Lung microvascular endothelial cell (primary cell): ENCODE data around the gene TSLP. TPM values are rescaled to one million over a fixed set of nuclear protein-coding genes. Genes with fewer than 3 reads are reported as not detected.

ENCODE experiments used
- DNase-seq, 2 donors: peaks; one replicate each; pipeline versions ENCODE4 v3.0.0 to v3.0.0-alpha.2; 2010; ENCODE audit warnings: low read depth in 2 of 2
- total RNA-seq: library from RNA; depleted of rRNA; stranded (reverse); fragments of >200 nt; gene quantifications from 2 replicates; pipeline ENCODE4 v1.2.1, GENCODE V29; 2014

TSLP gene
- total RNA-seq, result under 0.01 TPM in 1 of 2 replicates, not detected in the other

DNA sequence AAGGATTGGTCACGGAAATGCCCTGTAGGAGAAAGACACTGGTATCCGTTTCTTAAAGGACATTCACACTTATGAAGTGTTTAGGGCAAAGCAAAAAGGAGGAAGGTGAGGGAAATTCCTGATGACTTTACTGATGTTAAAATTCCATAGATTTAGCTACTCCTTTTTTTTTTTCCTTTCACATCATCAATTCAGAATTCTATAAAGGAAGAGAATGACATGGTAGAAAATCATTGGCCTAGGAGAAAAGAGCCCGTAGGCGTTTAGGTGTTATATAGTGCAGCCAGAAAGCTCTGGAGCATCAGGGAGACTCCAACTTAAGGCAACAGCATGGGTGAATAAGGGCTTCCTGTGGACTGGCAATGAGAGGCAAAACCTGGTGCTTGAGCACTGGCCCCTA, at the start of gene TSLP:
TSS of gene TSLP (plus strand) at position 301 of the 400 bp plus-strand sequence. CDS start 178 bp downstream, outside the sequence.
- DNase-seq, result no peak

DNA sequence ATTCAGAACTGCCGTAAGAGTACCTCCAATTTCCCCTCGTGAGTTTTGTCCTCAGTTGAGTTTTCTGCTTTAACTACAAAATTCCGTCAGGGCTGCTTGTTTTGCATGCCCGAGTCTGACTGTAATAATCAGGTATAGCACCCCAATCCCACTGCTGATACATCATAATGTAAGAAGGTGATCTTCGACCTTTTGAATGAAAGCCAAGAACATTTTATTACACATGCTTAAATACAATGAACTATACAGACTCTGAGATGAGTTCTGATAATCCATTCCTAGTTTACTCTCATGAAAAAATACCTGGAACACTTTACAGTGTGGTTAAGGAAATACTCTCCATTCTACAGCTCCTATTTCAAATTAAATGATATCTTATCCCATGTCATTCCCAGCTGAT, 49.2 kb upstream of the TSLP start:
- no peak for DNase-seq

DNA sequence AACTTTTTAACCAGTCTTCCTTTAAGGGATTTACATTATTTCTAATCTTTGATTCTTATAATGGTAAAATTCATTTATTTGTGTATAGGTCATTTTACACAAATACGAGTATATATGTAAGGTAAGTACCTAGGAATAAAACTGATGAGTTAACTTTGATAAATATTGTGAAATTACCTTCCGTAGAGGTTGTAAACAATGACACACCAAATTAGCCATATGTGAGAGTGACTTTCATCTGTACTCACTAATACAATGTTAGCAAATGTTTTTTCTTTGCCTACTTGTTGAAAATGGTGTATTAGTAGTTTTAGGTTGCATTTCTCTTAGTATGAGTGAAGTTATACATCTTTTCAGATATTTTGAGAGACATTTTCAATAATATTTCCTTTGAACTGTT, 42.6 kb upstream of the TSLP start:
- DNase-seq, result no peak

DNA sequence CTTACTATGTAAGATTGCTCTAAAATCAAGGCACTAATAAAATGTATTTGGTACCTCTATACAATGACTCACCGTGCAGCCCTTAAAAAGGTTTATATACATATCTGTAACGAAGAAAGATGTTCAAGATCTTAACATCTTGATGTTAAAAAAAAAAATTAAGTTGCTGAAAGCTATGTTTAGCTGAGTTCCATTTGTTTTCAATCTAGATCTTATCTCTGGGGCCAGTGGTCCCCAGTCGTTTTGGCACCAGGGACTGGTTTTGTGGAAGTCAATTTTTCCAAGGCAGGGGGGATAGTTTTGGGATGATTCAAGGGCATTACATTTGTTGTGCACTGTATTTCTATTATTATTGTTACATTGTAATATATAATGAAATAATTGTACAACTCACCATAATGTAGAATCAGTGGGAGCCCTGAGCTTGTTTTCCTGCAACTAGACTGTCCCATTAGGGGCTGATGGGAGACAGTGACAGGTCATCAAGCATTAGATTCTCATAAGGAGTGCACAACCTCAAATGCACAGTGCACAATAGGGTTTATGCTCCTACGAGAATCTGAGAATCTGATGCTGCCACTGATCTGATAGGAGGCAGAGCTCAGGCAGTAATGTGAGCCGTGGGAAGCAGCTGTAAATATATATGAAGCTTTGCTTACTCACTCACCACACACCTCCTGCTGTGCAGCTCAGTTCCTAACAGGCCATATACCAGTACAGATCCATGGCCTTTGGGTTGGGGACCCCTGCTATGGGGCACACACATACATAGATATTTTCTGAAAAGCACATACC, 27.6 kb upstream of the TSLP start:
- DNase-seq, result no peak

DNA sequence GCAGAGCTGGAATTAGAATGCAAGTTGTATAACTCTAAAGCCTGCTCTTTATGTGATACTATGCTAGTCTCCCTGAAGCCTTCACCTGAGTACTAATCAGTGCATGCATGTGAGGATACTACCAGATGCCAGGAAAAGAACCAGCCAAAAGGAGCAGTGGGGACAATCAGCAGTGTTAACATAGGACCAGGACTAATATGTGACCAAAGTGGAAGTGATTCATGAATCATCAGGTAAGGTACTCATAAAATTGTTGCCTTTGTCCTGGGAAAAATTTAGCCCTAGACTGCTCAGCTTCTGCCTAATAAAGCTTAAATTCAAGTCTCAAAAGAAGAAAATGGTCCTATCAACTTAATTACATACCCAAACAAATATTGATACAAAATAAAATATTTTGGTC, 13.4 kb upstream of the TSLP start:
- DNase-seq, result no peak

DNA sequence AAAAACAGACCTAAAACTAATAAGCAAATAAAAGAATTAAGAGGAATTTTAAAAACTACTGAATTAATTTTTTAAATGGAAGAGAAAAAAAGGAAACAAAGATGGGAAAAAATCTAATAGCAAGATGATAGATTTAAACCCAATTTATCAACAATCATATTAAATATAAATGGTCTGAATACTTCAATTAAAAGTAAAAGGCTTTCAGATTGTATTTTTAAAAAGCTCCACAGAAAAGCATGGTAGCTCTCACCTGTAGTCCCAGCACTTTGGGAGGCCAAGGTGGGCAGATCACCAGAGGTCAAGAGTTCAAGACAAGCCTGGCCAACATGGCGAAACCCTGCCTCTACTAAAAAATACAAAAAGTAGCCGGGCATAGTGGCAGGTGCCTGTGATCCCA, 11.3 kb upstream of the TSLP start:
- no peak for DNase-seq

DNA sequence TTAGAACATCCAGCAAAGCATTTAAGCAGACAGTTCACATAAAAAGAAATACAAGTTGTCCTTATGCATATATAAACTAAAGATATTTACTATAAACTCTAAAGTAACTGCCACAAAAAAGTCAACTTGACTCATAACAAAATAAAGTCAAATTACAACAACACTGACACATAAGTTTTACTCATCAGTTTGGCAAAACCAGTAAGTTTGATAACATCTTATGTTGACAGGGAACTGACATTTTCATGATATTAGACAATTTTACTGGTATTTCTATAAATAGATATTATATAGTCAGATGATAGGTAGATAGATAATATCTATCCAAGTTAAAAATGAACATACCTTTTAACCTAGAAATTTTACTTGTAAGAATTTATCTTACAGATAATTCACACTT, 9.9 kb upstream of the TSLP start:
- no peak for DNase-seq

DNA sequence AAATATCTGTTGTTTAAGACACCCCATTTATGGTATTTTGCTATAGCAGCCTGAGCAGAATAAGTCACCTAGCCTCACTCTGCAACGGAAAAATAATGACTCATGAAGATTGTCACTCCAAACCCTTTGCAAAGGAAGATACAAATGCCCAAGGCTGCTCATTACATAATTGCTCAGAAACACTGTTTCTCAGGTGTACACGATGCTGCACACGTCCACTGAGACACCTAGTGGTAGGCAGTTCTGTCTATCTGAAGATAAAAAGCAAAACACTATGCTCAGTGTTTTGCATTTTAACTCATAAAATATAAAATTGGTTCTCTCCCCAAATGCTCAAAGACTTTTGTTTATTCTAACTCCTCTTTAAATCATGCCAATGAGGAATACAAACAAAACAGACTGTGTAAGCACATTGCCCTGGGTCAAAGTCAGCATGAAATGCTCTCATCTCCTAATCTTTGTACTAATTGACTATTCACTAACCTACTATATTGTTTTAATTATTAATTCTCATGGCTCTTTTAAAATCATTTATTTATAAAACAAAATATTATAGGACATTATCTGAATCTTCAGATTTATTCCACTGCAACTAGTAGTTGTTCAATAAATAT, 7.7 kb upstream of the TSLP start:
- DNase-seq, result peak; percentile 14 to 46

DNA sequence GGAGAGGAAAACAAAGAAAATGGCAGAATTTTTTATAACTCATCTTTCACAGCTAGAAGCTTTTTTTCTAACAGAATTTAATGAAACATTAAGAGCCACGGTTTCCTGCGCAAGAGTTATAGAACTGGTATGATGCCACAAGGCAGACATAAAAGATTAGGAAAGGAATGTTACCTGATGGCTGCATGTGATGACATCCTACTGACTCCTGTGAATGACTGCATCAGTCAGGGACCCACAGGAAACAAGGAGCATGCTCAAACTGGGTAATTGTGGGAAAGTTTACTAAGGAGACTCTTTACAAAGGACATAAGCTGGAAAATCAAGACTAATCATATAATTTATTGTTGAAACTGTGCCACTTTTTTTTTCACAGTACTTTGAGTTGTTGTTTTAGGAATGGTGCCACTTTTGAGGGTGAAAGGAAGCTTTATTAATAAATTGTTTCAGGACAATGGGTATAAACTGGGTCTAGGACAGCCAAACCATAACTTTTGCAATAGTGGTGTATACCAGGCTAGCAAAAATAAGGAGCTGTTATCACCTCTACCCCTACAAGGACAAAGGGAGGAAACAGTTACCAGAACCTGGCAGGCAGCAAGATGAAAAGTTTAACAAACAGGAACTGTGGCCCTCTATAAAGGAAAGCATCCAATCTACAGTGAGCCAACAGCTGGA, 5.1 kb upstream of the TSLP start:
- peak; percentile 69 for DNase-seq

DNA sequence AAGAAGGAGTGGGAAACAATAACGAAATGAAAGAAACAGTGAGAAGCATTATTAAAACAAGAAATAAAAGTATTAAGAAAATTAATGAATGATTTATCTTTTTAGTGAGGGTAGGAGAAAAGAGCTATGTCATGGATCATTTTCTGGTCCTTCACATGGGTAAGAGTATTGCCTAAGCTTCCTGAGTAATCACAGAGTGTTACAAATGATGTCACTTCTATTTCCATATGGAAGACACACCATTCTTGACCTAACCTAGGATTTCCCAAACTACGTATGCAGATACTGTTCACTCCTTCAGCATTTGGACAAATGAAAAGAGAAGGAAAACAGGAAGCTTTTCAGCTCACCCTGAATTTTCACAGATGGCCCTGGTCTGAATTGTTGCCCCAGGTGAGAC, 3.3 kb upstream of the TSLP start:
- DNase-seq, result no peak

DNA sequence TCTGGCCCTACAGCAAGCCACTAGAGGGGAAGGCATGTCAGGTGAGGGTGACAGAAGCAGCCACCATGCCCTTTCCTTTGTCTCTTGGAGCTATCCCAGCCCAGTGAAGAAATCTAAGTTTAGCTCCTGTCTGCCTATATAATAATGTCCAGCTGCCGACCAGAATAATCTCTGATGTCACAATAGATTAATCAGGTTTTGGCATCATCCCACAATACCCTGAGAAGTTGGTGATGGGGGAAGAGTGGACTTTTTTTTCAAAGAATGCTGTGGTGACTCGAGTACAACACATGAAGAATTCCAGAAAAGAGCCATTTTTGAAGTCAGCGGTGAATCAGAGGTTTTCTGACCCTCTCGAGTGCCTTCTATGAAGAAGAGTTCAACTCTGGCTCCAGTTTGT, 1.7 kb upstream of the TSLP start:
- no peak for DNase-seq

DNA sequence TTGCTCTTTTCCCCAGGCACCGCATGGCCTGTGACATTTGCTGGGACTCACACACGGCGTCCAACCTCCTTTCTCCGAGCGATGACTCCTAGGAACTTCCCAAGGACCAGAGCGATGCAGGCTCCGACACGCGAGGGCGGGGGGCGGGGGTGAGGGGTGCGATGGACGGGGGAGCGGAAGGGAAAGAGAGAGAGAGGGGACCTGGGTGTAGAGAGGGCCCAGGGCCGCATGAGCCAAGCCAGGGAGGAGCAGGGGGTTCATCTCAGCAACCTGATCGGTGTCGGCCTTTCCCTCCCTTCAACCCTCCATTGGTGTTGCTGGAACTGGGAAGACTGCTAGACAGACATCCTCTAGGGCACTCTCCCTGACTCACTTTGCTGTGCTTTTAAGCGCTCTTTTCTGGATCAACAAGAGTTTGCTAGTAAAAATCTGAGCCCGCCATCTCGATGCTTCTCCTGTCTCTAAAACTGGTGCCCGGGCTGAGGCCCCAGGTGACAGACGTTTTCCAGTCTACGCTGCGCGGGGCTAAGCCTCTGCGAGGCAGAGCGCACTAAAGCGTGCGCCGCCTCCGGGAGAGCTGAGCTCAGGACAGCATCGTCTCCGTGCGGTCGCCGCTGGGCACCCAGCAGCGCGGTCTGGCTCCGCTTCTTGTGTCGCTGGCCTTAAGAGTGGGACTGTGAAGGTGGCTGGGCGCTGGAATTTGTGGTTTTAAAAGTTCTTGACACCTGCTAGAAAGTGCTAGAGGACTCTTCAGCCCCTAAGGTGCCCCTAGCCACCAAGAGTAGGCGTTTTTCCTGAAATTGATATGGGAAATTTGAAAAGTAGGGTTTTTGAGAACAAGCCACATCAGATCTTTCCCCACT, 1.0 kb upstream of the TSLP start:
- DNase-seq, result no peak

DNA sequence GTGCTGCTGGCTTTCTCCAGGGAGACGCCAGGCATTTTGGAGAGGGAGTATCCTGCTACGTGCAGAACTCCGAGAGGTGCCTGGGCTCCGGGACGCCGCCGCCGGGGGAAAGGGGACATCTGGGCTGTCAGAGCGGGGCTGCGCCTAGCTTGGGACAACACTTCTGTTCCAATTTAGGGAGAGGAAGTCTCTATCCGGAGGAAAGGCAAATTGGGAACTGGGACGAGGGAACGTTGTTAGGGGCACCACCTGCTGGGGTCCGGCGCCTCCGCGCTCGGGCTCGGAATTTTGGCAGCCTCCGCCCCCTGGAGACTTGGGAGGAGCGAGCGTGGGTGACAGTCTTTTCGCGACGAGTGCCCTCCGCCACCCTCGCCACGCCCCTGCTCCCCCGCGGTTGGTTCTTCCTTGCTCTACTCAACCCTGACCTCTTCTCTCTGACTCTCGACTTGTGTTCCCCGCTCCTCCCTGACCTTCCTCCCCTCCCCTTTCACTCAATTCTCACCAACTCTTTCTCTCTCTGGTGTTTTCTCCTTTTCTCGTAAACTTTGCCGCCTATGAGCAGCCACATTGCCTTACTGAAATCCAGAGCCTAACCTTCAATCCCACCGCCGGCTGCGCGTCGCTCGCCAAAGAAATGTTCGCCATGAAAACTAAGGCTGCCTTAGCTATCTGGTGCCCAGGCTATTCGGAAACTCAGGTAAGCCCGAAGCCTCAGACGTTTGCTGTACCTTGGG, 1.6 kb downstream of the TSLP start:
- DNase-seq, result peak; percentile 14 to 24

DNA sequence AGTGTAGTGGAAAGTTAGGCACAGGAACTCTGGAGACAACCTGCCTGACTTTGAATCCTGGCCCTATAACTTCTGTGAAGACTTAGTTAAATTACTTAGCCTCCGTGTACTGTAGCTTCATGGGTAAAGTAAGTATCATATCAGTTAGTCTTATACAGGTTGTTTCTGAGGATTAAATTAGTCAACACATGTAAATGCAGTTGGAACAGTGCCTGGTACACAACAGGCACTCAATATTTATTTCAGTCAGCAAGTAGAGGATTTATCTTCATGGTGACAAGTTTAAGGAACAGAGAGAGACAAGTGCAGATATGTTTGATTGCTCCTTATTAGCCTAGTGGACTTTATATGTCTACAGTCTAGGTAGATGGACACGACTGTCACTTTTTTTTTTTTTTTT, 2.7 kb downstream of the TSLP start:
- no peak for DNase-seq

DNA sequence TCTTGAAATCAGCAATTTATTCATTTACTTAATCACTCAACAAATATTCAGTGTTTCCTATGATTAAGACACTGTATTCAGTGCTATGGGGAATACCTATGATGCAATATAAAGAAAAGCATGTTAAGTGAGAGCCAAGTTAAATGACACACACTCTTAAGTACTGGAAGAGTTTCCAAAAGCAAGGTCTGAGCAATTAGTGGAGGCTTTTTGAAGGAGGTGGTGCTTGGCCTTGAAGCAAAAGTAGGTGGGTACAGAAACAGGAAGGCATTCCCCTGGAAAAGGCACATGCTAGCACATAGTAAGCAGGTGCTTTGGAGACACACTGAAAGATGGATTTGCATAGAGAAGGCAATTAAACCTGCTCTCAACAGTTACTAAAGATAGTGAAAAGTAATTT, 4.0 kb downstream of the TSLP start:
- DNase-seq, result peak in 1 of 2 donors; percentile 40

DNA sequence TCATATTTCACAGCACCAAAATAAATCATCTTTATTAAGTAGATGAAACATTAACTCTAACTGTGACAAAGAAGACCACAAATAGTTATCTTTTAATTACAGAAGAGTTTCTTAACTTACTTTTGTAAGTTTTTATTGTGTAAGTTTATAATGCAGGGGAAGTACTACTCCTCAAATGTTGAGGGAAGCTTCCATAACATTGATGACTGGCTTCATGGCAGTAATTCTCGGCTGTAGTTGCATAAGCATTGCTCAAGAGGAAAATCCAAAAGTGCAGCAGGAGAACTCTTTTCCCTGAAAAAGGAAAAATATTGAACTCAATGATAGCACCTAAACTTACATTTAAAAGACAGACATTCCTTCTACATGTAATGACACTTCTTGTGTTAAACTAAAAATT, 4.6 kb downstream of the TSLP start:
- no peak for DNase-seq

DNA sequence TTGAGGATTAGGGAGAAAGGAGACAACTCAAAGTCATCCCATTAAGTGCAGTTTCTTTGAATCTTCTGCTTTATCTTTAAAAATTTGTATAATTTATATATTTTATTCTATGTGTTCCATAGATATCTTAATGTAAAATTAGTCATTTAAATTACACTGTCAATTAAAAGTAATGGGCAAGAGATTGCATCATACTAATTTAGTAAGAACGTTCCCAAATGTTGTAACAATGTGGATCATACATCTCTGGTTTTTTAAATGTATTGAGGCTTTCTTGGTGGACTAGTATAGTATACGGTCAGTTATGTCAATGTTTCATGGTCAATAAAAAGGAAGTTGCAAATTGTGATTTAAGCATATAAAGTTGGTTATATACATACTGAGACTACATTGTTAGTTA, 6.2 kb downstream of the TSLP start:
- DNase-seq, result no peak

DNA sequence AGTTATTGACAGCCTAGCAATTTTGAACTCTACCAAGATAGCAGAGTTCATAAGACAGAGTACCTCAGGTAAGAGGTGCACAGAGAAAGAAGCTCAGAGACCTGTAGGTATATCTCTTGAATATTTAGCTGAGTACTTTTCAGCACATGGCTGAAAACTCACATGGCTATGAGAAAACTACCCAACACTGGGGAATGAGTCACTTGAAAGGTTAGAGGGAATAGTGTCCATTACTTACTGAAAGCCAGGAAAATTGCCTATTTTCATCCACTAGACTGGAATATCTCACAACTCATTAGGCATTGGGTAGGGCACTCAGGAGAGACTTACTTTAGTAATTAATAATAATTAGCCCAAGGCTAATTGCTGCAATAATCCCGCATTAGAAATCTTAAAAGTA, 8.3 kb downstream of the TSLP start:
- no peak for DNase-seq

DNA sequence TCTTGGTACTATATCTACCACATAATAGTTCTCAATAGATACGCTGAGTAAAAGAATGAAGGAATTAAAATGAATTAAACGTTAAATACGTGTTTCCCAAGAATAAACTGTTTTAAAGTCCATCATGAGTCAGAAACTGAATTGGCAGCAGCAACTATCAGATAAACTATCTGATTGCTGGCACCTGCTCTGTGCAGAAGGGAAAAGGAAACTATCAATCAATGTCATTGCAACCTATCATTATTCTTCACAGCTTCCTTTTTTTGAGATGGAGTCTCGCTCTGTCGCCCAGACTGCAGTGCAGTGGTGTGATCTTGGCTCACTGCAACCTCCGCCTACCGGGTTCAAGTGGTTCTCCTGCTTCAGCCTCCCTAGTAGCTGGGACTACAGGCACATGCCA, 11.8 kb downstream of the TSLP start:
- peak; percentile 82 to 88 for DNase-seq

DNA sequence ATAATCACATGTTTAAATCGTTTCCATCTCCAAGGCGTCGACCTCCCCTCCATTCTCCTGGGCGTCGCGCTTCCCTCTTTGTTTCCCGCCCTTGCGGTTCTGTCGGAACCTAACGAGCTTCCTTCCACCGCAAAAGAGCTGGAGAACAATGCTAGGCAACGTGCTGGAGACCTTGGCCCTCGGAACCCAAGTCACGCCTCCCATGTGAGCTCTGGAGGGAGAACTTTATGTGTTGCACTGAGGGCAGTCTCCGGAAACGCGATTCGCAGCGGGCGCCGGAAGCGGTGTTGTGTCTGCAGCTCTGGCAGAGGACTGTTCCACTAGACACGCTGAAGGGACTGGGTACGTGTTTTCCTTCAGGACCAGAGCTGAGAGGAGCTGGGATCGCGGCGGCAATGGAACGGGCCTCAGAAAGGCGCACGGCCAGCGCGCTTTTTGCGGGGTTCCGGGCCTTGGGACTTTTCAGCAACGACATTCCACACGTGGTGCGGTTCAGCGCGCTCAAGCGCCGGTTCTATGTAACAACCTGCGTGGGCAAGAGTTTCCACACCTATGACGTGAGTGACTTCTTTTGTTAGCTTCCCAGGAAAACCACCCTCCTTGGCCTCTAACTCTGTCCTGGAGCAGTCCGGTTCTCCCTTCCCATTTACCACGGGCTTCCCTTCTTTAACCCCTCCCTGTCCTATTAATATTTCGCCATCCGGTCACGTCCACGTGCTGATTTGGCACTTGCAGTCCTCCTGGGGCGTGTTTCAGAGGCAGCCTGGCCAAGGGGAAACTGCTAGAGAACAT, 20.7 kb downstream of the TSLP start, which contains the start of gene WDR36:
TSS of gene WDR36 (plus strand) at position 287 of the 792 bp plus-strand sequence. CDS start at position 396, 109 bp downstream.
- DNase-seq, result peak; percentile 93 to 94
